OCI-LY1 (cell line): Measurements from ENCODE around the gene TECR.
A peak's percentile ranks its signal among the peaks of the same experiment; 100 is the strongest.

Experiments
- H2AFZ ChIP-seq: fragments of 200-600 bp; sonication (generic), shearing (Covaris generic); 2 replicates; pipeline ENCODE4 v1.6.0; 2014; ENCODE audit warnings: antibody characterized with exemption, mild to moderate bottlenecking, low read length
- H3F3A ChIP-seq: fragments of 200-600 bp; sonication (generic), shearing (Covaris generic); 2 replicates; pipeline ENCODE4 v1.6.0; 2014; ENCODE audit warnings: mild to moderate bottlenecking, antibody characterized with exemption, low read length, moderate library complexity; ENCODE audit not compliant: insufficient read depth
- H3K27ac ChIP-seq: fragments of 200-600 bp; sonication (generic); 2 replicates; pipeline ENCODE4 v1.5.1; 2014; ENCODE audit warnings: low read length, mixed run types, mild to moderate bottlenecking, low read depth; ENCODE audit not compliant: poor library complexity, severe bottlenecking
- H3K27me3 ChIP-seq: fragments of 200-600 bp; sonication (generic); 2 replicates; pipeline ENCODE4 v1.6.0; 2014; ENCODE audit warnings: antibody characterized with exemption, mild to moderate bottlenecking, low read length, moderate library complexity; ENCODE audit not compliant: insufficient read depth
- H3K36me3 ChIP-seq: fragments of 200-600 bp; sonication (generic); 2 replicates; pipeline ENCODE4 v1.6.1; 2014; ENCODE audit warnings: mild to moderate bottlenecking, antibody characterized with exemption, low read length, moderate library complexity, mixed read lengths; ENCODE audit not compliant: insufficient read depth
- H3K4me1 ChIP-seq: fragments of 200-600 bp; sonication (generic); 2 replicates; pipeline ENCODE4 v1.5.1; 2014; ENCODE audit warnings: mild to moderate bottlenecking, low read length, moderate library complexity; ENCODE audit not compliant: insufficient read depth, severe bottlenecking
- H3K4me2 ChIP-seq: fragments of 200-600 bp; sonication (generic), shearing (Covaris generic); 2 replicates; pipeline ENCODE4 v1.6.1; 2014; ENCODE audit warnings: low read length
- H3K4me3 ChIP-seq: fragments of 200-600 bp; sonication (generic); 2 replicates; pipeline ENCODE4 v1.5.1; 2014; ENCODE audit warnings: low read length, low read depth, mild to moderate bottlenecking, mixed read lengths; ENCODE audit not compliant: poor library complexity, severe bottlenecking
- H3K79me2 ChIP-seq: fragments of 200-600 bp; shearing (Covaris generic); 2 replicates; pipeline ENCODE4 v1.6.1; 2016; ENCODE audit warnings: mixed run types, low read length, mixed read lengths; ENCODE audit not compliant: insufficient read depth
- H3K9ac ChIP-seq: fragments of 200-600 bp; sonication (generic), shearing (Covaris generic); 2 replicates; pipeline ENCODE4 v1.6.1; 2014; ENCODE audit warnings: mild to moderate bottlenecking, low read length, mixed read lengths
- H3K9me2 ChIP-seq: fragments of 200-600 bp; sonication (generic), shearing (Covaris generic); 2 replicates; pipeline ENCODE4 v1.6.1; 2014; ENCODE audit warnings: low read depth, mild to moderate bottlenecking, low read length, mixed read lengths
- H3K9me3 ChIP-seq: fragments of 200-600 bp; shearing (Covaris generic); 2 replicates; pipeline ENCODE4 v1.6.1; 2014; ENCODE audit warnings: low read length, mixed read lengths
- H4K20me1 ChIP-seq: fragments of 200-600 bp; sonication (generic), shearing (Covaris generic); 2 replicates; pipeline ENCODE4 v1.6.0; 2016; ENCODE audit warnings: mild to moderate bottlenecking, low read length; ENCODE audit not compliant: insufficient read depth
- CTCF ChIP-seq: fragments of 200-600 bp; sonication (generic), shearing (Covaris generic); IDR thresholded peaks from 2 replicates; pipeline ENCODE4 v1.5.1; 2017; ENCODE audit warnings: mild to moderate bottlenecking, antibody characterized with exemption, low read length, moderate library complexity, mixed read lengths
- EZH2 ChIP-seq: fragments of 200-600 bp; sonication (generic), shearing (Covaris generic); IDR thresholded peaks from 2 replicates; pipeline ENCODE4 v1.8.0; 2017; ENCODE audit warnings: borderline replicate concordance, mixed run types, mild to moderate bottlenecking, antibody characterized with exemption, low read length, moderate library complexity, mixed read lengths

Gene TECR

GRCh38 chr19:14555918-14556661, 26.7 kb downstream of the TECR start:
- H3K9ac ChIP-seq, result no peak overlapping the region
- H4K20me1 ChIP-seq, result no peaks in the 10 kb centered on the region
- H3K9me3 ChIP-seq, result no peaks in the 10 kb centered on the region
- no peaks in the 10 kb centered on the region for H3K27me3 ChIP-seq
- H3K9me2 ChIP-seq, result no peaks in the 10 kb centered on the region
- no peak overlapping the region for H2AFZ ChIP-seq
- H3K27ac ChIP-seq, result no peak overlapping the region
- TF ChIP-seq EZH2 (no peak), CTCF (no peak)
- H3K79me2 ChIP-seq, result no peaks in the 10 kb centered on the region
- H3K4me2 ChIP-seq, result peak overlapping the region; percentile 6; the same call in 1 of the 2 replicates
- no peaks in the 10 kb centered on the region for H3K36me3 ChIP-seq
- H3K4me3 ChIP-seq, result no peak overlapping the region
- peaks cover 47% of the 10 kb centered on the region for H3K4me1 ChIP-seq
- no peaks in the 10 kb centered on the region for H3F3A ChIP-seq

GRCh38 chr19:14556662-14557188, 27.3 kb downstream of the TECR start:
- no peak overlapping the region for H3K9ac ChIP-seq
- peak overlapping the region; percentile 6; the same call in 1 of the 2 replicates for H3K4me2 ChIP-seq
- no peak overlapping the region for H3K4me3 ChIP-seq
- TF ChIP-seq EZH2, result no peak
- TF ChIP-seq CTCF, result peak; percentile 96
- H3F3A ChIP-seq, result no peaks in the 10 kb centered on the region
- peaks cover 45% of the 10 kb centered on the region for H3K4me1 ChIP-seq
- H3K27me3 ChIP-seq, result no peaks in the 10 kb centered on the region
- no peaks in the 10 kb centered on the region for H3K9me2 ChIP-seq
- H3K79me2 ChIP-seq, result no peaks in the 10 kb centered on the region
- H3K36me3 ChIP-seq, result no peaks in the 10 kb centered on the region
- no peaks in the 10 kb centered on the region for H4K20me1 ChIP-seq
- H3K27ac ChIP-seq, result no peak overlapping the region
- no peaks in the 10 kb centered on the region for H3K9me3 ChIP-seq
- H2AFZ ChIP-seq, result no peak overlapping the region

GRCh38 chr19:14558370-14559066, 29.1 kb downstream of the TECR start:
- peaks cover 39% of the 10 kb centered on the region for H3K4me1 ChIP-seq
- no peaks in the 10 kb centered on the region for H4K20me1 ChIP-seq
- peak overlapping the region; percentile 47 for H3K27ac ChIP-seq
- no peaks in the 10 kb centered on the region for H3K27me3 ChIP-seq
- no peak for TF ChIP-seq CTCF
- TF ChIP-seq EZH2, result no peak
- no peaks in the 10 kb centered on the region for H3K9me2 ChIP-seq
- 0 out of 2 replicates have a peak, but pooled peaks cover 1% of the 10 kb centered on the region for H3K36me3 ChIP-seq
- H2AFZ ChIP-seq, result no peak overlapping the region
- H3K9ac ChIP-seq, result no peak overlapping the region; the same call in 1 of the 2 replicates
- H3K79me2 ChIP-seq, result no peaks in the 10 kb centered on the region
- no peaks in the 10 kb centered on the region for H3K9me3 ChIP-seq
- no peak overlapping the region; the same call in 1 of the 2 replicates for H3K4me2 ChIP-seq
- H3K4me3 ChIP-seq, result no peak overlapping the region
- H3F3A ChIP-seq, result no peaks in the 10 kb centered on the region
